Measurements from ENCODE around the gene OR4D10.
"Not testable (repeated sequence)": the region's sequence is repeated elsewhere in the genome, so short reads cannot be mapped to it uniquely, and the experiment has no call there.

Gene OR4D10

DNA sequence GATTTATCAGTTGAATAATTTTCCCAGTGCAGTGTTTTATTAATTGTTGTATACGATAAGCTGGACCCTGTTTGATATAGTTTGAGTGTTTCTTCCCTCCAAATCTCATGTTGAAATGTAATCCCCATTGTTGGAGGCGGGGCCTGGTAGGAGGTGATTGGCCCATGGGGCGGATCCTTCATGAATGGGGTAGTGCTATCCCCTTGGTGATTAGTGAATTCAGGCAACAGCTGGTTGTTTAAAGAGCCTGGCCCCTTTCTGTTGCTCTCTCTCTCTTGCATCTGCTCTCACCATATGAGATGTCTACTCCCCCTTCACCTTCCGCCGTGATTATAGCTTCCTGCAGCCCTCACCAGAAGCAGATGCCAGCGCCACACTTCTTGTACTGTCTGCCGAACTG is 35.3 kb upstream of the OR4D10 start:
- no peak overlapping the region for H3K27ac ChIP-seq
- no peak for TF ChIP-seq ZFX (IDR thresholded peaks at IDR 0.05)
- TF ChIP-seq, protein P1, sequence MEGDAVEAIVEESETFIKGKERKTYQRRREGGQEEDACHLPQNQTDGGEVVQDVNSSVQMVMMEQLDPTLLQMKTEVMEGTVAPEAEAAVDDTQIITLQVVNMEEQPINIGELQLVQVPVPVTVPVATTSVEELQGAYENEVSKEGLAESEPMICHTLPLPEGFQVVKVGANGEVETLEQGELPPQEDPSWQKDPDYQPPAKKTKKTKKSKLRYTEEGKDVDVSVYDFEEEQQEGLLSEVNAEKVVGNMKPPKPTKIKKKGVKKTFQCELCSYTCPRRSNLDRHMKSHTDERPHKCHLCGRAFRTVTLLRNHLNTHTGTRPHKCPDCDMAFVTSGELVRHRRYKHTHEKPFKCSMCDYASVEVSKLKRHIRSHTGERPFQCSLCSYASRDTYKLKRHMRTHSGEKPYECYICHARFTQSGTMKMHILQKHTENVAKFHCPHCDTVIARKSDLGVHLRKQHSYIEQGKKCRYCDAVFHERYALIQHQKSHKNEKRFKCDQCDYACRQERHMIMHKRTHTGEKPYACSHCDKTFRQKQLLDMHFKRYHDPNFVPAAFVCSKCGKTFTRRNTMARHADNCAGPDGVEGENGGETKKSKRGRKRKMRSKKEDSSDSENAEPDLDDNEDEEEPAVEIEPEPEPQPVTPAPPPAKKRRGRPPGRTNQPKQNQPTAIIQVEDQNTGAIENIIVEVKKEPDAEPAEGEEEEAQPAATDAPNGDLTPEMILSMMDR (conservative IDR thresholded peaks at IDR 0.05), result no peak

DNA sequence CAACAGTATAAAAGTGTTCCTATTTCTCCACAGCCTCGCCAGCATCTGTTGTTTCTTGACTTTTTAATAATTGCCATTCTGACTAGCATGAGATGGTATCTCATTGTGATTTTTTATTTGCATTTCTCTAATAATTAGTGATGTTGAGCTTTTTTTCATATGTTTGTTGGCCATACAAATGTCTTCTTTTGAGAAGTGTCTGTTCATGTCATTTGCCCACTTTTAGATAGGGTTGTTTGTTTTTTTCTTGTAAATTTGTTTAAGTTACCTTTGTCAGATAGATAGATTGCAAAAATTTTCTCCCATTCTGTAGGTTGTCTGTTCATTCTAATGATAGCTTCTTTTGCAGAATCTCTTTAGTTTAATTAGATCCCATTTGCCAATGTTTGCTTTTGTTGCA is 27.5 kb upstream of the OR4D10 start:
- not testable (repeated sequence) for H3K27ac ChIP-seq

DNA sequence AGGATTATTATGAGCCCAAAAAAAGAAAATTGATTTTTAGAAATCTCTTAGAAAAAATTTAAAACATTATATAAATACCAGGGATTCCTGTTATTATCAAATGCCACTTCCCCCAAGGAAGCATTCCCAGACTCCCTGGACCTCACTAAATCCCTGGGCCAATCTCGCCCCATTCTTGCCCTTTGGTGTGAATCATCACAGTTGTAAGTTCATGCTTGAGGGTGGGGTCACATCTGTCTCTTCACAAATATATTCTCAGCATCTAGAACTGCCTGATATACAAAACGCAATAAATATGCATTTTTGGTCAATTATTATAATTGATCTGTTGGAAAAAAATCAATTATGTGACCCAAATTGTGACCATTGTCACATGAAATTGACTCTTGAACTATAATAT is 24.6 kb upstream of the OR4D10 start:
- no peak overlapping the region for H3K27ac ChIP-seq
- TF ChIP-seq, protein P1 (conservative IDR thresholded peaks at IDR 0.05), result no peak
- TF ChIP-seq ZFX (IDR thresholded peaks at IDR 0.05), result no peak

DNA sequence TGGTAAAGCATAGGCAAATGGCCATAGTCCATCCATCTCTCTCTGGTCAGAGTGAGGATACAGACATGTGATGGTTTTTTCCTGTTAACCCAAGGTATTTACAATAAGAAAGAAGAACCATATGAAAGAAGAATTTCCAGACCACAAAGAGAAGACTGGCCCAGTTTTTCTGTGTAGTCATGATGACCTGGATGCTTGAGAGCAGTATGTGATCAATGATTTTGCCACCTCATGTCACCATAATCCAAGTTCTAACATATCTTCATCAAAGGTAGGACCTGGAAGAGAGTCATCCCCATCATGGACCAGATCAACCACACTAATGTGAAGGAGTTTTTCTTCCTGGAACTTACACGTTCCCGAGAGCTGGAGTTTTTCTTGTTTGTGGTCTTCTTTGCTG is 16.5 kb upstream of the OR4D10 start, which contains the start of gene OR4D6:
TSS of gene OR4D6 (plus strand) at position 301 of the 400 bp plus-strand sequence. CDS start at position 301, 0 bp downstream.
- H3K27ac ChIP-seq, result no peak within 1 kb of the TSS
- TF ChIP-seq, protein P1 (conservative IDR thresholded peaks at IDR 0.05), result no peak
- no peak for TF ChIP-seq ZFX (IDR thresholded peaks at IDR 0.05)

DNA sequence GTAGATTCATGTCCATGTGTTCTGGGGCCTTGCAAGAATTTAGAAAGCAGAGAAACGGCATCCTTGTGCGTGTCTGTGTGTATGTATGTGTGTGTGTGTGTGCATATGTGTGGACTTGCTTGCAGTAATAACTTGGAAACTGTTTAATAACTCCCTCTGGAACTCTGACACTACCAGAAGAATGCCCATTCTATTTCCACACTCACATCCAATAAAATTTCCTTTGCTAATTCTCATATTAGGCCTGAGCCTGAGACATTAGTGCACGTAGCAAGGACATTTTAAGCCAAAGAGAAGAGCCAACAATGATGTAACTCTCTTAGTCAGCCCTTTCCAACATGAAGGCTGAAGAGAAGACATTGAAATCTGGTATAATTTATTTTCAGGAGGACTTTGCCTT is 13.2 kb upstream of the OR4D10 start:
- TF ChIP-seq, protein P1 (conservative IDR thresholded peaks at IDR 0.05), result no peak
- no peak for TF ChIP-seq ZFX (IDR thresholded peaks at IDR 0.05)
- no peak overlapping the region for H3K27ac ChIP-seq

DNA sequence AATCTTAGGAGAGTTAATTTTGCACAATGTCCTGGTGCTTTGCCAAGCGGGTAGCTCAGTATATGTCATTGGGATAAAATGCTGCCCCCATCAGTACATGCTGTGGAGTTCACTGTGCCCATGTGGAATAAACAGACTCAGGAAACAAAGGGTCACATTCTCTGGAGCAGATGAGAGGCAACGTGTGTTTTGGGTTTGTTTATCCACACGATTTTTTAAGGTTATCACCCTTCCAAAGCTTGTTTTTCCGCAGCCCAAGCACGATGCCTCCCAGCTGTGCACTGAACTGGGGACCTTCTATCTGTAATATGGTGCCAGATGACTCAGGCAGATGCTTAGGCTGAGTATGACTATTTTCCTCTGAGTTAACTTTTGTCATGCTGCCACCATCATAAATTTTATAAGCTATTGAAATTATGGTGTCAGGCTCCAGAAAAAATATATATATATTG is 9.9 kb upstream of the OR4D10 start:
- H3K27ac ChIP-seq, result no peak overlapping the region
- no peak for TF ChIP-seq ZFX (IDR thresholded peaks at IDR 0.05)
- TF ChIP-seq, protein P1 (conservative IDR thresholded peaks at IDR 0.05), result no peak

DNA sequence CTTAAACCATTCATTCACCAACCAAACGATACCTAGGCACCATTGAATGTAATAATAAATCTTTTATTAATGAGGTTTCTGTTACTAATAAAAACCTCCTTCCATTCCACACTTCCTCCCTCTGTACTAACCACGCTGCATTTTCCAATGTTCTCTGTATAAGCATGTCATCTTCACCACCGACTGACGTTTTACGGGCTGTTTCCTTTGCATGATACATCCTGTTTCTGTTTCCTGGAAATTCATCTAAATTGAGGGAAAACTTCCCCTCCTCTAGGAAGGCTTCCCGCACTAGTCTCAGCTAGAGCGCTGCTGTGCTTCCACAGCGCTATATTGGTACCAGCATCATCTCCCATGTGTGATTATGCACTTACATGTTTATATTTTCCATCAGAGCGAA is 2.1 kb downstream of the OR4D10 start:
- no peak overlapping the region for H3K27ac ChIP-seq
- TF ChIP-seq, protein P1 (conservative IDR thresholded peaks at IDR 0.05), result no peak
- no peak for TF ChIP-seq ZFX (IDR thresholded peaks at IDR 0.05)

DNA sequence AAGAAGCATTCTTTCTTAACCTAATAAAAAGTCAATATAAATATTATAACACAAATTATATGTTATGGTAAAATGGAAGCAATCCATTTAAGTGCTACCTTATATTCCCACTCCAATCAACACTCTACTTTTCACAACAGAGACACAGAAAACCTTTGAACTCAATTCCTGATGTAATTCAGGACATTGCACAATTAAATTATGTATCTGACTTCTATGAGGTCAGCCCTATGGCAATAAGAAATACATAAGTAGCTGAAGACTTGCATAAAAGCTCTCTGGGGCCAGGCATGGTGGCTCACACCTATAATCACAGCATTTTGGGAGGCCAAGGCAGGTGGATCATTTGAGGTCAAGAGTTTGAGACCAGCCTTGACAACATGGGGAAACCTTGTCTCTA is 6.8 kb downstream of the OR4D10 start:
- TF ChIP-seq ZFX (IDR thresholded peaks at IDR 0.05), result no peak
- TF ChIP-seq, protein P1 (conservative IDR thresholded peaks at IDR 0.05), result no peak
- no peak overlapping the region for H3K27ac ChIP-seq
